ENCODE measurements around the gene E2F2.

E2F2 gene

DNA sequence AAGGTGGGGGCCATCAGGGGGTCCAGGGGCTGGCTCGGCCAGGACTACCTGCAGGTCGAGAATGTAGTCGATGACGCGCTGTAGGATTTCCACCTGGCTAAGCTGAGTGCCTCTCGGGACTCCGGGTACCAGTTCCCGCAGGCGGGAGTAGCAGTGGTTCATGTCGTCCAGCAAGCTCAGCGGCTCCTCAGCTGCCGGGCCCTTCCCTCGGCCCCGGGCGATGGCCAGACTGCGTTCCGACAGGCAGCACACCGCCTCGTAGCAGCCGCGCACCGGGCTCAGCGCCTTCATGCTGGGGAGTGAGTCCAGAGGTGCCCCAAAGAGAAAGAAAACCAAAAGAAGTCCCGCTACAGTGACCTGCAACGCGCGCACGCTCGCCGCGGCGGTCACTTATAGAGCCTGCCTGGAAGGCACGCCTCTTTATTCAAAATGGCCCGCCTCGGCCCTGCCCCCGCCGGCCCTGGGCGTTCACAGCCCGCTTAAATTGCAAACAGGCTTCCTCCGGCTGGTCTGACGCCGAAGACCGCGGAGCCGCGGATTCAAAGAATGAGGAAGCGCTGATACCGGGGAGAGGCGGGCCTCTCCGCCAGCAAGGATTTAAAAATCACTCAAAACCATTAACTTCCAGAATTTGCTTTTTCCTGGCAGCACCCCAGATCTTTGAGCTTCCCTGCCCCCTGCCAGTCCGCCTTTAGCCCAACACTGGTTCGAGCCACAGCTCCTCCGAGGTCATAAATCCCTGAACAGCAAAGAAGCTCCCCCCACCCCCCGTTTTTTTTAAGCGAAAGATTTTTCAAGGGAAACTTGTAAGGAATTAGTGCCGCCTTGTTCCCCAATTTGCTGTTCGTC lies 28.3 kb upstream of the E2F2 start, which contains the start of gene ID3 (continued):
- TF ChIP-seq ZBTB7A (tag by site-specific recombination; IDR thresholded peaks at IDR 0.05; ENCODE audit: low read depth), result peak; percentile 50; the same call in 1 of the 2 replicates

DNA sequence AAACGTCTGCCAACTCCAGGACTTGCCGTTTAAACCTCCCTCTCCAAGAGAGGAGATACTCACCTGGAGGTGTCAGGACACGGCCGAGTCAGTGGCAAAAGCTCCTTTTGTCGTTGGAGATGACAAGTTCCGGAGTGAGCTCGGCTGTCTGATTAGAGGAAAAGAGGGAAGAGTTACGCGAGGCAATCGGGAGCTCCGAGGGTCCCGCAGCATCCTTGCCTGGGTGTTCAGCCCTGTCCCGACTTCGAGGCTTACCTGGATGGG lies 27.8 kb upstream of the E2F2 start:
- ChIA-PET CTCF (interaction anchor here (0.7 to 3.6 kb wide), 7 partner anchors 14 to 99 kb away, joined by 3 to 36 read pairs (median 3); no protein-coding TSS in a partner anchor), POLR2A (interaction anchor here (0.5 to 7.0 kb wide), 30 partner anchors 8 to 222 kb away, joined by 3 to 60 read pairs (median 6); partner anchors contain the start of genes E2F2, HNRNPR, PITHD1 and RPL11)
- Histone ChIP-seq H3K9me3 (ENCODE audit: control insufficient read depth, insufficient read depth, low read depth, low read length) (no peaks in the 10 kb centered on the region), H3K4me3 (ENCODE audit: low read depth, low read length) (peak overlapping the region; percentile 68), H3K4me1 (ENCODE audit: control insufficient read depth, insufficient read depth, low read length) (peaks cover 41% of the 10 kb centered on the region), H3K27ac (ENCODE audit: extremely low read depth, low read depth, low read length) (peak overlapping the region; percentile 97), H3K36me3 (ENCODE audit: control insufficient read depth in 2 of 2, insufficient read depth in 1 of 2, low read length in 2 of 2) (peaks cover 0 to 27% of the 10 kb centered on the region in 2 experiments; a peak in 1 of 3 replicates)
- no peak for TF ChIP-seq ZNF223 (tag by site-specific recombination; IDR thresholded peaks at IDR 0.05)
- no peak for TF ChIP-seq GLIS1 (tag by site-specific recombination; IDR thresholded peaks at IDR 0.05)
- no peak for TF ChIP-seq ZNF560 (tag by site-specific recombination; IDR thresholded peaks at IDR 0.05; ENCODE audit: borderline replicate concordance)
- TF ChIP-seq, protein P1, sequence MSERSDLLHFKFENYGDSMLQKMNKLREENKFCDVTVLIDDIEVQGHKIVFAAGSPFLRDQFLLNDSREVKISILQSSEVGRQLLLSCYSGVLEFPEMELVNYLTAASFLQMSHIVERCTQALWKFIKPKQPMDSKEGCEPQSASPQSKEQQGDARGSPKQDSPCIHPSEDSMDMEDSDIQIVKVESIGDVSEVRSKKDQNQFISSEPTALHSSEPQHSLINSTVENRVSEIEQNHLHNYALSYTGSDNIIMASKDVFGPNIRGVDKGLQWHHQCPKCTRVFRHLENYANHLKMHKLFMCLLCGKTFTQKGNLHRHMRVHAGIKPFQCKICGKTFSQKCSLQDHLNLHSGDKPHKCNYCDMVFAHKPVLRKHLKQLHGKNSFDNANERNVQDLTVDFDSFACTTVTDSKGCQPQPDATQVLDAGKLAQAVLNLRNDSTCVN (tag by site-specific recombination; optimal IDR thresholded peaks at IDR 0.05), result no peak
- peak; percentile 78 for TF ChIP-seq ZBTB17 (tag by site-specific recombination; IDR thresholded peaks at IDR 0.05)
- TF ChIP-seq, protein P2, sequence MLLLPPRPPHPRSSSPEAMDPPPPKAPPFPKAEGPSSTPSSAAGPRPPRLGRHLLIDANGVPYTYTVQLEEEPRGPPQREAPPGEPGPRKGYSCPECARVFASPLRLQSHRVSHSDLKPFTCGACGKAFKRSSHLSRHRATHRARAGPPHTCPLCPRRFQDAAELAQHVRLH (tag by site-specific recombination; IDR thresholded peaks at IDR 0.05), result no peak
- TF ChIP-seq ZNF2 (tag by site-specific recombination; IDR thresholded peaks at IDR 0.05), result no peak
- TF ChIP-seq ZNF146 (tag by site-specific recombination; IDR thresholded peaks at IDR 0.05), result no peak
- TF ChIP-seq ZNF600 (tag by site-specific recombination; IDR thresholded peaks at IDR 0.05), result no peak
- TF ChIP-seq ZNF169 (tag by site-specific recombination; IDR thresholded peaks at IDR 0.05), result no peak
- no peak for TF ChIP-seq ZNF114 (tag by site-specific recombination; IDR thresholded peaks at IDR 0.05)
- TF ChIP-seq, protein P3, sequence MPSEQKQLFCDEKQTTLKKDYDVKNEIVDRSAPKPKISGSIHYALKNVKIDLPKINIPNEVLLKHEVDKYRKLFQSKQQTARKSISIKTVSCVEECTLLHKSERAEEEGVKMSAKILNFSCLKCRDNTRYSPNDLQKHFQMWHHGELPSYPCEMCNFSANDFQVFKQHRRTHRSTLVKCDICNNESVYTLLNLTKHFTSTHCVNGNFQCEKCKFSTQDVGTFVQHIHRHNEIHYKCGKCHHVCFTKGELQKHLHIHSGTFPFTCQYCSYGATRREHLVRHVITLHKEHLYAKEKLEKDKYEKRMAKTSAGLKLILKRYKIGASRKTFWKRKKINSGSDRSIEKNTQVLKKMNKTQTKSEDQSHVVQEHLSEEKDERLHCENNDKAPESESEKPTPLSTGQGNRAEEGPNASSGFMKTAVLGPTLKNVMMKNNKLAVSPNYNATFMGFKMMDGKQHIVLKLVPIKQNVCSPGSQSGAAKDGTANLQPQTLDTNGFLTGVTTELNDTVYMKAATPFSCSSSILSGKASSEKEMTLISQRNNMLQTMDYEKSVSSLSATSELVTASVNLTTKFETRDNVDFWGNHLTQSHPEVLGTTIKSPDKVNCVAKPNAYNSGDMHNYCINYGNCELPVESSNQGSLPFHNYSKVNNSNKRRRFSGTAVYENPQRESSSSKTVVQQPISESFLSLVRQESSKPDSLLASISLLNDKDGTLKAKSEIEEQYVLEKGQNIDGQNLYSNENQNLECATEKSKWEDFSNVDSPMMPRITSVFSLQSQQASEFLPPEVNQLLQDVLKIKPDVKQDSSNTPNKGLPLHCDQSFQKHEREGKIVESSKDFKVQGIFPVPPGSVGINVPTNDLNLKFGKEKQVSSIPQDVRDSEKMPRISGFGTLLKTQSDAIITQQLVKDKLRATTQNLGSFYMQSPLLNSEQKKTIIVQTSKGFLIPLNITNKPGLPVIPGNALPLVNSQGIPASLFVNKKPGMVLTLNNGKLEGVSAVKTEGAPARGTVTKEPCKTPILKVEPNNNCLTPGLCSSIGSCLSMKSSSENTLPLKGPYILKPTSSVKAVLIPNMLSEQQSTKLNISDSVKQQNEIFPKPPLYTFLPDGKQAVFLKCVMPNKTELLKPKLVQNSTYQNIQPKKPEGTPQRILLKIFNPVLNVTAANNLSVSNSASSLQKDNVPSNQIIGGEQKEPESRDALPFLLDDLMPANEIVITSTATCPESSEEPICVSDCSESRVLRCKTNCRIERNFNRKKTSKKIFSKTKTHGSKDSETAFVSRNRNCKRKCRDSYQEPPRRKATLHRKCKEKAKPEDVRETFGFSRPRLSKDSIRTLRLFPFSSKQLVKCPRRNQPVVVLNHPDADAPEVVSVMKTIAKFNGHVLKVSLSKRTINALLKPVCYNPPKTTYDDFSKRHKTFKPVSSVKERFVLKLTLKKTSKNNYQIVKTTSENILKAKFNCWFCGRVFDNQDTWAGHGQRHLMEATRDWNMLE (tag by site-specific recombination; conservative IDR thresholded peaks at IDR 0.05; ENCODE audit: low read depth), result no peak
- TF ChIP-seq ZNF366 (tag by site-specific recombination; conservative IDR thresholded peaks at IDR 0.05), result peak; percentile 41; the same call in 1 of the 2 replicates
- no peak for TF ChIP-seq ZSCAN16 (tag by site-specific recombination; IDR thresholded peaks at IDR 0.05)
